Stimulated activated naive B cell treated with anti-CD40 and anti-IgM and Interleukin-4, amounts not matched to agents 10 μg/mL and 1 μg/mL and 100 μg/mL, for 72 hours (primary cell): ENCODE results near the gene PTPN6.

Experiments used
- ATAC-seq, 2 donors: fragments of 150-1000 bp; cut with Tn5 transposase; replicated peaks; 2 replicates each; pipeline ENCODE4 v1.10.0; 2021; ENCODE audit warnings: moderate library complexity in 1 of 2
- DNase-seq: peaks from one replicate; pipeline ENCODE4 v3.0.0; 2021
- H3K27ac Mint-ChIP-seq: one replicate; pipeline ENCODE4 v1.8.0; 2022; ENCODE audit warnings: mild to moderate bottlenecking, mixed read lengths
- H3K27me3 Mint-ChIP-seq, 2 donors: one replicate each; pipeline ENCODE4 v1.8.0; 2022; ENCODE audit warnings: mixed read lengths in 2 of 2
- H3K36me3 Mint-ChIP-seq, 2 donors: one replicate each; pipeline ENCODE4 v1.8.0; 2022; ENCODE audit warnings: mixed read lengths in 2 of 2, mild to moderate bottlenecking in 1 of 2
- H3K4me1 Mint-ChIP-seq, 2 donors: one replicate each; pipeline ENCODE4 v1.8.0; 2022; ENCODE audit warnings: mixed read lengths in 2 of 2, mild to moderate bottlenecking in 1 of 2
- H3K4me3 Mint-ChIP-seq, 2 donors: one replicate each; pipeline ENCODE4 v1.8.0; 2022; ENCODE audit warnings: mild to moderate bottlenecking in 2 of 2, mixed read lengths in 2 of 2, moderate library complexity in 1 of 2
- H3K9me3 Mint-ChIP-seq, 2 donors: one replicate each; pipeline ENCODE4 v1.8.0; 2022; ENCODE audit warnings: mixed read lengths in 2 of 2, mild to moderate bottlenecking in 1 of 2

Gene PTPN6

GRCh38 chr12:6960593-6961277 is 9.6 kb downstream of the PTPN6 start:
- H3K27ac Mint-ChIP-seq = peak overlapping the region; percentile 98
- DNase-seq = peak; percentile 7
- peaks cover 62 to 82% of the 10 kb centered on the region in 2 donors for H3K36me3 Mint-ChIP-seq
- H3K4me3 Mint-ChIP-seq = peak overlapping the region; percentile 89
- ATAC-seq = peak; percentile 4 to 15
- H3K27me3 Mint-ChIP-seq = no peaks in the 10 kb centered on the region
- H3K4me1 Mint-ChIP-seq = peaks cover 79 to 96% of the 10 kb centered on the region in 2 donors
- H3K9me3 Mint-ChIP-seq = no peaks in the 10 kb centered on the region

DNA sequence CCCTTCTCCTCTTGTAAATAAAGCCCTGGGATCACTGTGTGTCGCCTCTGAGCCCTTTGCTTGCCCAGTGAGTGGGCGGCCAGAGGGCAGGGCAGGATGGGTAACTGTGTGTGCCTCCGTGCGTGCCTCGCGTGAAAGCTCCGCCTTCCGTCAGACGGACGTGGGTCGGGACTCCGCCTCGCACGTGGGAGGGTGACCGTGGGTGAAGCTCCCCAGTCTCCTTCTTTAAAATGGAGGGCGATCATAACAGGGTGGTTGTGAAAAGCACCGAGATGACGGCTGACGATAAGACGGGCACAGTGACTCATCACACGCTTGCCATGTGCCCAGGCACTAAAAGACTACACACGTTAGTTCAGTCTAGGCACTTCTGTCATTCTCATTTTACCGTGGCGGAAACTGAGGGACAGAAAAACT is 10.1 kb downstream of the PTPN6 start:
- no peaks in the 10 kb centered on the region for H3K27me3 Mint-ChIP-seq
- peak; percentile 89 for DNase-seq
- ATAC-seq = peak; percentile 52 to 54
- peak overlapping the region; percentile 98 for H3K27ac Mint-ChIP-seq
- peak overlapping the region; percentile 89 for H3K4me3 Mint-ChIP-seq
- peaks cover 60 to 81% of the 10 kb centered on the region in 2 donors for H3K36me3 Mint-ChIP-seq
- no peaks in the 10 kb centered on the region for H3K9me3 Mint-ChIP-seq
- H3K4me1 Mint-ChIP-seq = peaks cover 76 to 95% of the 10 kb centered on the region in 2 donors

GRCh38 chr12:6961695-6962284 is 10.6 kb downstream of the PTPN6 start:
- peaks cover 73 to 95% of the 10 kb centered on the region in 2 donors for H3K4me1 Mint-ChIP-seq
- peaks cover 57 to 79% of the 10 kb centered on the region in 2 donors for H3K36me3 Mint-ChIP-seq

GRCh38 chr12:6962285-6963015 is 11.3 kb downstream of the PTPN6 start:
- DNase-seq (no peak), ATAC-seq (no peak)
- H3K4me1 Mint-ChIP-seq = peaks cover 71 to 90% of the 10 kb centered on the region in 2 donors
- H3K4me3 Mint-ChIP-seq = peak overlapping the region; percentile 89
- H3K27me3 Mint-ChIP-seq = no peaks in the 10 kb centered on the region
- peak overlapping the region; percentile 98 for H3K27ac Mint-ChIP-seq
- H3K36me3 Mint-ChIP-seq = peaks cover 54 to 73% of the 10 kb centered on the region in 2 donors
- H3K9me3 Mint-ChIP-seq = no peaks in the 10 kb centered on the region

More at GRCh38 chr12:6961695-6962284, 10.6 kb downstream of the PTPN6 start:
- H3K9me3 Mint-ChIP-seq = no peaks in the 10 kb centered on the region
- peak overlapping the region; percentile 98 for H3K27ac Mint-ChIP-seq
- ATAC-seq (peak; percentile 13 to 16), DNase-seq (no peak)
- H3K4me3 Mint-ChIP-seq = peak overlapping the region; percentile 89
- H3K27me3 Mint-ChIP-seq = no peaks in the 10 kb centered on the region

DNA sequence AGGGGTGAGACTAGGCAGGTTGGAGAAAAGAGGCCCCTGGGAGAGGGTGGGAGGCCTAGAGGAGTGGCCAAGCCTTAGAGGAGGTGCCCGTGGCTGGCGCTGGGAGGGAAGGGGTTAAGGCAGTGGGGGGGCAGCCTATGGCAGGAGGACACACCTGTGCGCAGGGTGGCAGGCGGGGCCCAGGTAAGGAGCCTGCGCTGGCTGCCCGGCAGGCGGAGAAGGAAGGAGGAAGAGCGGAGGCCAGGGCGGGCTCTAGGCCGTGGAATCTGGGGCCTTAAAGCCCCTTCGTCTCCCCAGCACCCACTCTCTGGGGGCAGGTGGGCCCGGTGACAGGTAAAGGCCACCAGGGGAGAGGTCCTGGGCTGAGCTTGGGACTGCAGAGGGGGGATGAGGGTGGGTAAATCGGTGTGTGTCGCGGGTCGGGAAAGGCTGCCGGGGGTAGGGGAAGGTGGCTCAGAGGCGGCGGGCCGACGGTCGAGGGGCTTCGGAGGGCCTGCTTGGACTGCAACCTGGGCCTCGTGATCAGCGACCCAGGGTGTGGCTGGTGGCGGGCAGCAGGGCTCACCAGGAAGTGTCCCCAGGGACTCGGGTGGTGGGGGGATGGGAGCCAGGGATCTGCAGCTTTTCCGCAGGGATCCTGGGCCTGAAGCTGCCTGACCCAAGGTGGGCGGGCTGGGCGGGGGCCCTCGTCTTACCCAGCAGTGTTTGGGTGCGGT is 12.0 kb downstream of the PTPN6 start:
- Mint-ChIP-seq H3K4me3 (peak overlapping the region; percentile 2 to 33), H3K36me3 (peaks cover 55 to 71% of the 10 kb centered on the region in 2 donors)
- no peak for ATAC-seq

DNA sequence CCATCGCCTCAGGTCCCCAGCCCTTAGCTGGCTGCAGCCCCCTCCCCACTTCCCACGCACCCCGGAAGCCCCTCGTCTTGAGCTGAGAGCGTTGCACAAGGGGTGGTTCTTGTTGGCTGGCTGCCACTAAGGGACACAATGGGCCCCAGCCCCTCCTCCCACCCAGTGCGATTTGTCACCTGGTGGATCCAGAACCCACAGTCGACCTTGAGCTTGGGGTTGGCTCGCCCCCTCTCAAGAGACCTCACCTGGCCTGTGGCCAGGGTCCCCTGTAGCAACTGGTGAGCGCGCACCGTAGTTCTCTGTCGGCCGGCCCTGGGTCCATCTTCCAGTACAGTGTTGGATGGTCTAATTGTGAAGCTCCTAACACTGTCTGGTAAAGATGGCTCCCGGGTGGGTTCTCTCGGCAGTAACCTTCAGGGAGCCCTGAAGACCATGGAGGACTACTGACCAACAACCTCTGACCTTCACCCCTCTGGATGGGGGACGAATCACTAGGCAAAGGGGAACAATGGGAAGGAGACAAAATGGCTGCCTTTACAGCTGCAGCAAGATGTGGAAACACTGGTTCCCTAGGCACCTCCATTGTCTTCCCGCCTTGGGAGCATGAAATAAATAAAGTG is 12.7 kb downstream of the PTPN6 start:
- DNase-seq (no peak), ATAC-seq (no peak)
- peak overlapping the region; percentile 89 for H3K27ac Mint-ChIP-seq
- H3K4me3 Mint-ChIP-seq = no peak overlapping the region
- H3K36me3 Mint-ChIP-seq = peaks cover 52 to 71% of the 10 kb centered on the region in 2 donors
- H3K9me3 Mint-ChIP-seq = no peaks in the 10 kb centered on the region
- H3K27me3 Mint-ChIP-seq = no peaks in the 10 kb centered on the region
- H3K4me1 Mint-ChIP-seq = peaks cover 66 to 90% of the 10 kb centered on the region in 2 donors

More for the DNA sequence above, 12.0 kb downstream of the PTPN6 start:
- H3K9me3 Mint-ChIP-seq = no peaks in the 10 kb centered on the region
- peak overlapping the region; percentile 98 for H3K27ac Mint-ChIP-seq
- H3K4me1 Mint-ChIP-seq = peaks cover 68 to 90% of the 10 kb centered on the region in 2 donors
- DNase-seq = no peak
- H3K27me3 Mint-ChIP-seq = no peaks in the 10 kb centered on the region

DNA sequence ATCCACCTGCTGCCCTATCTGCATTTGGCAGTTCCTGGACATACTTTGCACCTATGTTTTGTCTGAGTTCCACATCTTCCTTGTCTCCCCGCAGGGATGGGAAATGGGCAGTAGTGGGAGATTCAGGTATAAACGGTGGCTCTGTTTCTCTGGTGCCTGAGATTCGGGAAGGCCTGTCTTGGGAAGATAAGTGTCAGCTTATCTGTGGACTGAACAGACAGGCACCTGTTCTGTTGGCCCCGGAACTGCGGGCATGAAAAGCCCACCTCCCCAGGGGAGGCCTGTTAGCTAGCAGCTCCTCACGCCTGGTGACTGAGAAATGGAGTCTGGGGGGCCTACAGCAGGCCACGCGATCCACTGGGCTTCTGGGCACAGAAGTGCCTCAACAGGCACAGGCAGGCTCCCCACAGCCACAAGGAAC is 13.5 kb downstream of the PTPN6 start:
- H3K27me3 Mint-ChIP-seq = no peaks in the 10 kb centered on the region
- H3K4me3 Mint-ChIP-seq = no peak overlapping the region
- ATAC-seq (peak in 1 of 2 donors; percentile 1), DNase-seq (no peak)
- peaks cover 49 to 70% of the 10 kb centered on the region in 2 donors for H3K36me3 Mint-ChIP-seq
- peaks cover 64 to 90% of the 10 kb centered on the region in 2 donors for H3K4me1 Mint-ChIP-seq
- peak overlapping the region; percentile 89 for H3K27ac Mint-ChIP-seq
- no peaks in the 10 kb centered on the region for H3K9me3 Mint-ChIP-seq

- peaks cover 48 to 68% of the 10 kb centered on the region in 2 donors for H3K36me3 Mint-ChIP-seq
- H3K27ac Mint-ChIP-seq = peak overlapping the region; percentile 89
- peak; percentile 81 for DNase-seq
- no peaks in the 10 kb centered on the region for H3K27me3 Mint-ChIP-seq
- no peaks in the 10 kb centered on the region for H3K9me3 Mint-ChIP-seq
- ATAC-seq = peak; percentile 55 to 63
- no peak overlapping the region for H3K4me3 Mint-ChIP-seq
- H3K4me1 Mint-ChIP-seq = peaks cover 58 to 85% of the 10 kb centered on the region in 2 donors
Measured at GRCh38 chr12:6965026-6965661, 14.0 kb downstream of the PTPN6 start.

- H3K36me3 Mint-ChIP-seq = peaks cover 43 to 64% of the 10 kb centered on the region in 2 donors
- H3K9me3 Mint-ChIP-seq = no peaks in the 10 kb centered on the region
- no peak overlapping the region for H3K4me3 Mint-ChIP-seq
- H3K27me3 Mint-ChIP-seq = no peaks in the 10 kb centered on the region
- H3K4me1 Mint-ChIP-seq = peaks cover 53 to 81% of the 10 kb centered on the region in 2 donors
- ATAC-seq (no peak), DNase-seq (no peak)
- H3K27ac Mint-ChIP-seq = peak overlapping the region; percentile 89
Measured at GRCh38 chr12:6965714-6966113, 14.6 kb downstream of the PTPN6 start.

DNA sequence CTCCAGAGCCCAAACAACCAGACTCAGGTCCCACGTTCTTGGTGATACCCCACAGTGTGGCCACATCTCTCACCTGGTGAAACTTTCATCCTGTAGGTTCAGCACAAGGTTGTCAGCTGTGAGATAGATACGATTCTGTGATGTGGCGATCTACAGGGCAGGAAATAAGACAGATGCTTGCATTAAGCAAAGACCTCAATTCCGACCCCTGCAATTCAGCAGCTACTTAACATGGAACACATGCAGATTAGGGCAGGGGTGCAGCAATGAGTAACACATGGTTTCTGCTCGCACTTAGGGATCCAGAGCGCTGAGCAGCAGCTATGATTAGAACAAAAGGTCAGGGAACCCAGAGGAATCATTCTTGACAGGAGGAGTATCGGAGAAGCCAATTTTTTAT is 15.2 kb downstream of the PTPN6 start:
- Mint-ChIP-seq H3K27ac (peak overlapping the region; percentile 82), H3K36me3 (peaks cover 43 to 60% of the 10 kb centered on the region in 2 donors), H3K4me1 (peaks cover 48 to 78% of the 10 kb centered on the region in 2 donors), H3K4me3 (no peak overlapping the region), H3K27me3 (no peaks in the 10 kb centered on the region), H3K9me3 (no peaks in the 10 kb centered on the region)
- DNase-seq (no peak), ATAC-seq (no peak)

GRCh38 chr12:6967651-6968100 is 16.5 kb downstream of the PTPN6 start:
- H3K9me3 Mint-ChIP-seq = no peaks in the 10 kb centered on the region
- H3K4me1 Mint-ChIP-seq = peaks cover 37 to 77% of the 10 kb centered on the region in 2 donors
- no peak overlapping the region for H3K27ac Mint-ChIP-seq
- no peak for ATAC-seq
- no peak overlapping the region for H3K4me3 Mint-ChIP-seq
- H3K27me3 Mint-ChIP-seq = no peaks in the 10 kb centered on the region
- H3K36me3 Mint-ChIP-seq = peaks cover 39 to 61% of the 10 kb centered on the region in 2 donors
- no peak for DNase-seq

DNA sequence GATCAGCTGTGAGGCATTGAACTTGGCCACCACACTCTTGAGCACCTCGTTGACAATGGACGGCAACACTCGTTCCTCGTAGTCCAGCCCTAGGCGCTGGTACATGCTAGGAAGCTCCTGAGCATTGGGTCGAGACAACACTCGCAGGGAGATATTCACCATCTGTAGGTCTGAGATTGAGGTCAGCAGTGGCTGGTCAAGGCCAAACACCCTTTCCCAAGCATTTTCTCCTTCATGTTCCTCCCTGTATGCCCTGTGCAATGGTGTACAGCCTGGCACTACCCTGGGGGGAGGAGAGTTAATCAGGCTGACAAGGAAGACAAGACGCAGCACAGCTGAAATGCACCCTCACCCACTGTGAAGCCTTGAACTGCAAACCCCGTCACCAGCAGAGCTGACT is 17.3 kb downstream of the PTPN6 start:
- Mint-ChIP-seq H3K4me3 (peak overlapping the region; percentile 96 to 100), H3K4me1 (peaks cover 35 to 78% of the 10 kb centered on the region in 2 donors), H3K27ac (peak overlapping the region; percentile 100), H3K9me3 (no peaks in the 10 kb centered on the region), H3K36me3 (peaks cover 40 to 62% of the 10 kb centered on the region in 2 donors), H3K27me3 (no peaks in the 10 kb centered on the region)
- ATAC-seq (no peak), DNase-seq (no peak)

DNA sequence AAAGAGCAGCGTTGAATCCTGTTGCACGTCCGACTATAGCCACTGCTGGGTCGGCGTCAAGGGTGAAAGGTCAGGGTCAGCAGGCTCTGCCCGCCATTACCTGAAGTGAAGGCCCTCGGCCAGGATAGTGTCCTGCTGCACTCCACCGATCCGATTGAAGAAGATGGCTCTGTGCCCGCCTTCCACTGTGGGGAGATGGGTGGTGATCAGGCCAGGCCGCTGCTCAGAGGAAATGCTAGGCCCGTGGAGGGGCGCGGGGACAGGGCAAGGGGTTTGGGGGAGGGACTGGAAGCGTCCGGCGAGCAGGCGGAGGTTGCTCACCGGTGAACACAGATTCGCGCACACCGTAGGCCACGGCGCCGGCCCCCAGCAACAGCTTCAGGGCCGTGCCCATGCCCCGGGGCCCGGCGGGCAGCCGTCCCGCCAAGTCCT is 19.0 kb downstream of the PTPN6 start:
- Mint-ChIP-seq H3K4me3 (peak overlapping the region; percentile 96 to 100), H3K9me3 (no peaks in the 10 kb centered on the region), H3K27ac (peak overlapping the region; percentile 100), H3K4me1 (peaks cover 36 to 77% of the 10 kb centered on the region in 2 donors), H3K27me3 (no peaks in the 10 kb centered on the region), H3K36me3 (peaks cover 42 to 69% of the 10 kb centered on the region in 2 donors)
- ATAC-seq (peak; percentile 33 to 38), DNase-seq (no peak)
